ENCODE measurements around the gene GLYAT. TPM values are rescaled to one million over a fixed set of nuclear protein-coding genes. Genes with fewer than 3 reads are reported as not detected.

Gene GLYAT
- polyA plus RNA-seq (ENCODE audit: insufficient read length) = not detected

GRCh38 chr11:58731819-58732218 lies at the start of gene GLYAT:
Gene GLYAT, minus strand, starts transcription at chr11:58731943. Its CDS starts 7,447 bp downstream, at chr11:58724496.
- DNase-seq = no peak

- no peak for DNase-seq
These were observed 49.6 kb upstream of the GLYAT start for GRCh38 chr11:58781345-58781744.

- no peak for DNase-seq
These were observed 48.8 kb upstream of the GLYAT start for GRCh38 chr11:58780578-58780977.

GRCh38 chr11:58776891-58777710 lies 45.4 kb upstream of the GLYAT start:
- DNase-seq = no peak

GRCh38 chr11:58775066-58775708 lies 43.4 kb upstream of the GLYAT start:
- no peak for DNase-seq

- DNase-seq = no peak
These were observed 42.4 kb upstream of the GLYAT start for GRCh38 chr11:58774164-58774593.

- no peak for DNase-seq
These were observed 41.6 kb upstream of the GLYAT start for GRCh38 chr11:58773337-58773736.

GRCh38 chr11:58772329-58773285 lies 40.9 kb upstream of the GLYAT start:
- no peak for DNase-seq

GRCh38 chr11:58771458-58771855 lies 39.7 kb upstream of the GLYAT start:
- no peak for DNase-seq

GRCh38 chr11:58770627-58771457 lies 39.1 kb upstream of the GLYAT start:
- DNase-seq = no peak

GRCh38 chr11:58770166-58770565 lies 38.4 kb upstream of the GLYAT start:
- no peak for DNase-seq

GRCh38 chr11:58769308-58769707 lies 37.6 kb upstream of the GLYAT start:
- no peak for DNase-seq

- DNase-seq = no peak
These were observed 36.4 kb upstream of the GLYAT start for GRCh38 chr11:58768137-58768536.

GRCh38 chr11:58765078-58765477 lies 33.3 kb upstream of the GLYAT start:
- no peak for DNase-seq

- no peak for DNase-seq
These were observed 31.4 kb upstream of the GLYAT start for GRCh38 chr11:58763120-58763490.

GRCh38 chr11:58762284-58763119 lies 30.8 kb upstream of the GLYAT start:
- no peak for DNase-seq

GRCh38 chr11:58757439-58757838 lies 25.7 kb upstream of the GLYAT start:
- no peak for DNase-seq

- no peak for DNase-seq
These were observed 14.1 kb upstream of the GLYAT start for GRCh38 chr11:58745705-58746364.

- no peak for DNase-seq
These were observed 13.4 kb upstream of the GLYAT start for GRCh38 chr11:58744988-58745704.
